Measurements from ENCODE around the gene CACNA2D3.
A peak's percentile ranks its signal among the peaks of the same experiment; 100 is the strongest.

CACNA2D3 gene

GRCh38 chr3:54575618-54575960 lies 453.2 kb downstream of the CACNA2D3 start:
- DNase-seq (ENCODE audit: low read depth), result no peak
- TF ChIP-seq CTCF (IDR thresholded peaks at IDR 0.05; ENCODE audit: control insufficient read depth, insufficient read depth, low read depth, low read length, missing control alignments), result no peak
- no peak overlapping the region for H3K4me3 ChIP-seq (ENCODE audit: control insufficient read depth, low read depth, low read length)

- no peak overlapping the region for H3K4me3 ChIP-seq (ENCODE audit: control insufficient read depth, low read depth, low read length)
- no peak for TF ChIP-seq CTCF (IDR thresholded peaks at IDR 0.05; ENCODE audit: control insufficient read depth, insufficient read depth, low read depth, low read length, missing control alignments)
- no peak for DNase-seq (ENCODE audit: low read depth)
Observed at GRCh38 chr3:54577313-54577712, 455.0 kb downstream of the CACNA2D3 start.

- DNase-seq (ENCODE audit: low read depth), result peak; percentile 0
- no peak for TF ChIP-seq CTCF (IDR thresholded peaks at IDR 0.05; ENCODE audit: control insufficient read depth, insufficient read depth, low read depth, low read length, missing control alignments)
Observed at GRCh38 chr3:54578417-54578816, 456.1 kb downstream of the CACNA2D3 start.

GRCh38 chr3:54580453-54580852 lies 458.1 kb downstream of the CACNA2D3 start:
- TF ChIP-seq CTCF (IDR thresholded peaks at IDR 0.05; ENCODE audit: control insufficient read depth, insufficient read depth, low read depth, low read length, missing control alignments), result no peak
- H3K4me3 ChIP-seq (ENCODE audit: control insufficient read depth, low read depth, low read length), result no peak overlapping the region
- no peak for DNase-seq (ENCODE audit: low read depth)

More at GRCh38 chr3:54578417-54578816, 456.1 kb downstream of the CACNA2D3 start:
- H3K4me3 ChIP-seq (ENCODE audit: control insufficient read depth, low read depth, low read length), result no peak overlapping the region

- no peak for DNase-seq (ENCODE audit: low read depth)
- no peak overlapping the region for H3K4me3 ChIP-seq (ENCODE audit: control insufficient read depth, low read depth, low read length)
- no peak for TF ChIP-seq CTCF (IDR thresholded peaks at IDR 0.05; ENCODE audit: control insufficient read depth, insufficient read depth, low read depth, low read length, missing control alignments)
Observed at GRCh38 chr3:54582424-54582823, 460.1 kb downstream of the CACNA2D3 start.

GRCh38 chr3:54591157-54591556 lies 468.8 kb downstream of the CACNA2D3 start:
- no peak for DNase-seq (ENCODE audit: low read depth)
- no peak overlapping the region for H3K4me3 ChIP-seq (ENCODE audit: control insufficient read depth, low read depth, low read length)
- no peak for TF ChIP-seq CTCF (IDR thresholded peaks at IDR 0.05; ENCODE audit: control insufficient read depth, insufficient read depth, low read depth, low read length, missing control alignments)

- no peak overlapping the region for H3K4me3 ChIP-seq (ENCODE audit: control insufficient read depth, low read depth, low read length)
- DNase-seq (ENCODE audit: low read depth), result no peak
- no peak for TF ChIP-seq CTCF (IDR thresholded peaks at IDR 0.05; ENCODE audit: control insufficient read depth, insufficient read depth, low read depth, low read length, missing control alignments)
Observed at GRCh38 chr3:54593653-54594052, 471.3 kb downstream of the CACNA2D3 start.

Measured in AG09309 (cell line).